GM23338 (cell line): ENCODE results near the gene KCNJ2. TPM values are rescaled to one million over a fixed set of nuclear protein-coding genes. Genes with fewer than 3 reads are reported as not detected.
A peak's percentile ranks its signal among the peaks of the same experiment; 100 is the strongest.

Experiments
- ATAC-seq: fragments of 200-7000 bp; cut with Tn5 transposase; 3 replicates; pipeline ENCODE4 v1.9.1; 2020
- DNase-seq: peaks from one replicate; pipeline ENCODE4 v3.0.0-alpha.2; 2015; ENCODE audit warnings: low spot score
- H2AFZ ChIP-seq: fragments of 200-600 bp; sonication (generic); 2 replicates; pipeline ENCODE4 v1.8.0; 2016; ENCODE audit warnings: antibody characterized with exemption, mild to moderate bottlenecking, moderate library complexity
- H3F3A ChIP-seq: fragments of 200-600 bp; sonication (generic); replicated peaks from 2 replicates; pipeline ENCODE4 v1.8.0; 2017; ENCODE audit warnings: antibody characterized with exemption, mixed run types, low read depth
- H3K27ac ChIP-seq: fragments of 200-600 bp; sonication (generic); 2 replicates; pipeline ENCODE4 v1.6.1; 2016; ENCODE audit warnings: low read depth
- H3K27me3 ChIP-seq: fragments of 200-600 bp; sonication (generic); 2 replicates; pipeline ENCODE4 v1.8.0; 2016; ENCODE audit warnings: mild to moderate bottlenecking, mixed run types, moderate library complexity; ENCODE audit not compliant: insufficient read depth
- H3K36me3 ChIP-seq: fragments of 200-600 bp; sonication (generic); 2 replicates; pipeline ENCODE4 v1.8.0; 2016; ENCODE audit warnings: mild to moderate bottlenecking; ENCODE audit not compliant: insufficient read depth
- H3K4me1 ChIP-seq: fragments of 200-600 bp; sonication (generic); 2 replicates; pipeline ENCODE4 v1.8.0; 2016; ENCODE audit warnings: mild to moderate bottlenecking, moderate library complexity; ENCODE audit not compliant: insufficient read depth
- H3K4me2 ChIP-seq: fragments of 200-600 bp; sonication (generic); 2 replicates; pipeline ENCODE4 v1.7.1; 2017; ENCODE audit warnings: mixed run types
- H3K4me3 ChIP-seq: fragments of 200-600 bp; sonication (generic); 2 replicates; pipeline ENCODE4 v1.6.1; 2016; ENCODE audit warnings: mixed run types
- H3K79me2 ChIP-seq: fragments of 200-600 bp; sonication (generic); replicated peaks from 2 replicates; pipeline ENCODE4 v1.8.0; 2017; ENCODE audit warnings: mild to moderate bottlenecking; ENCODE audit not compliant: insufficient read depth
- H3K9me2 ChIP-seq: fragments of 200-600 bp; sonication (generic); 2 replicates; pipeline ENCODE4 v1.8.0; 2017; ENCODE audit not compliant: insufficient read depth
- H4K20me1 ChIP-seq: fragments of 200-600 bp; sonication (generic); replicated peaks from 2 replicates; pipeline ENCODE4 v1.8.0; 2017; ENCODE audit warnings: mild to moderate bottlenecking; ENCODE audit not compliant: insufficient read depth
- H3K27ac Mint-ChIP-seq: 2 replicates; pipeline ENCODE4 v1.8.0; 2020; ENCODE audit warnings: inconsistent platforms, mild to moderate bottlenecking, moderate library complexity, mixed read lengths
- H3K27me3 Mint-ChIP-seq: 3 replicates; pipeline ENCODE4 v1.8.0; 2022; ENCODE audit warnings: low read depth, mild to moderate bottlenecking, moderate library complexity, mixed read lengths, inconsistent platforms; ENCODE audit not compliant: insufficient read depth, poor library complexity
- H3K36me3 Mint-ChIP-seq: 3 replicates; pipeline ENCODE4 v1.8.0; 2021; ENCODE audit warnings: low read depth, mild to moderate bottlenecking, inconsistent platforms, moderate library complexity, mixed read lengths
- H3K4me1 Mint-ChIP-seq: 3 replicates; pipeline ENCODE4 v1.8.0; 2020; ENCODE audit warnings: mild to moderate bottlenecking, inconsistent platforms, mixed read lengths
- H3K4me3 Mint-ChIP-seq: 3 replicates; pipeline ENCODE4 v1.8.0; 2021; ENCODE audit warnings: moderate library complexity, mild to moderate bottlenecking, inconsistent platforms, mixed read lengths
- H3K9me3 Mint-ChIP-seq: 3 replicates; pipeline ENCODE4 v1.8.0; 2020; ENCODE audit warnings: moderate library complexity, mild to moderate bottlenecking, inconsistent platforms, mixed read lengths
- CREB1 ChIP-seq: fragments of 250-450 bp; sonication (Bioruptor Pico); IDR thresholded peaks from 2 replicates; pipeline ENCODE4 v1.5.0; 2020; ENCODE audit warnings: low read depth, mild to moderate bottlenecking, moderate library complexity
- ETS1 ChIP-seq: IDR thresholded peaks from 2 replicates; pipeline ENCODE4 v1.6.1; 2016; ENCODE audit warnings: antibody characterized with exemption
- EZH2phosphoT487 ChIP-seq: fragments of 200-600 bp; sonication (generic); IDR thresholded peaks from one replicate; pipeline ENCODE4 v1.8.1; 2018; ENCODE audit warnings: antibody characterized with exemption; ENCODE audit not compliant: unreplicated experiment
- JUNB ChIP-seq: IDR thresholded peaks from one replicate; pipeline ENCODE4 v1.6.1; 2016; ENCODE audit warnings: antibody characterized with exemption; ENCODE audit not compliant: unreplicated experiment
- NANOG ChIP-seq: IDR thresholded peaks from 2 replicates; pipeline ENCODE4 v1.6.1; 2016; ENCODE audit warnings: antibody characterized with exemption, borderline replicate concordance
- POLR2AphosphoS5 ChIP-seq: IDR thresholded peaks from 2 replicates; pipeline ENCODE4 v1.6.1; 2016; ENCODE audit warnings: antibody characterized with exemption, low read depth
- REST ChIP-seq: IDR thresholded peaks from one replicate; pipeline ENCODE4 v1.6.1; 2018; ENCODE audit warnings: antibody characterized with exemption; ENCODE audit not compliant: unreplicated experiment
- STAT1 ChIP-seq: IDR thresholded peaks from one replicate; pipeline ENCODE4 v1.6.1; 2016; ENCODE audit warnings: antibody characterized with exemption; ENCODE audit not compliant: unreplicated experiment
- ZNF114 ChIP-seq: fragments of 250-450 bp; sonication (Bioruptor Pico); IDR thresholded peaks from 2 replicates; pipeline ENCODE4 v1.5.0; 2020; ENCODE audit warnings: mild to moderate bottlenecking, moderate library complexity
- polyA plus RNA-seq: library from polyadenylated mRNA; unstranded; fragments of >200 nt; fragmentation: Nextera tagmentation; extraction: Ambion mirVana; gene quantifications from 2 replicates; pipeline ENCODE4 v1.2.1, GENCODE V29; 2016
- total RNA-seq: library from RNA; depleted of rRNA; stranded (reverse); fragments of >200 nt; shearing (Covaris generic); gene quantifications from 2 replicates; pipeline ENCODE4 v1.2.3, GENCODE V29; 2014

Gene KCNJ2
- total and polyA plus RNA-seq, 2 experiments from 2014 or later = 2.1 to 4.4 TPM

DNA sequence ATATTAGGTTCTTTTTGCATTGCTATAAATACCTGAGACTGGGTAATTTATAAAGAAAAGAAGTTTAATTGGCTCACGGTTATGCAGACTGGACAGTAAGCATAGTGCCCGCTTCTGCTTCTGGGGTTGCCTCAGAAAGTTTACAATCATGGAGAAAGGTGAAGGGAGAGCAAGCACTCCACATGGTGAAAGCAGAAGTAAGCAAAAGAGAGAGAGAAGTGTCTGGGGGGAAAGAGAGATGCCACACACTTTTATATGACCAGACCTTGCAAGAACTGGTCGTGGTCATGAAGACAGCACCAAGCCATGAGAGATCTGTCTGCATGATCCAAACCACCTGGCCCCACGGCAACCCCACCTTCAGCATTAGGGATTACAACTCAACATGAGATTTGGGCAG lies 48.9 kb upstream of the KCNJ2 start (continued):
- TF ChIP-seq REST = no peak
- TF ChIP-seq STAT1 = no peak
- TF ChIP-seq ZNF114 = no peak
- TF ChIP-seq JUNB = no peak
- TF ChIP-seq ETS1 = no peak
- TF ChIP-seq CREB1 = no peak
- TF ChIP-seq POLR2AphosphoS5 = no peak
- no peak for TF ChIP-seq EZH2phosphoT487

DNA sequence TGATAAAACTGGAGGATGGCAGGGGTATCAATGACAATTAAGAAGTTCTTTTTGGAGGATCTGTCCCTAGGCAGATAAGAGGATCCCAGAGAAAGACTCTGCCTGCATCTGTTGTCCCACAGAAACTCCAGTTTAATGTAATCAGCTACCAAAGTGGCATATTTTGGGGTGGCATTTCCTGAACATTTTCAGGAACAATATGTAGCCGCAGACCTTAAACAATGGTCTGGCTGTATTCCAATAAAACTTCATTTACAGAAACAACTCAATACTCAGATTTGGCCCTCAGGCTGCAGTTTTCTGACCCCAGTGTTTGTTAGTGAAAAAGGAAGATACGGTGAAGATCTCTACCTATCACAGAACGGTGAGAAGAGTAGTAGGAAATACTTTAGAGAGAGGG lies 48.2 kb upstream of the KCNJ2 start:
- ATAC-seq (no peak), DNase-seq (no peak)
- Histone ChIP-seq H3K36me3 (no peaks in the 10 kb centered on the region), H3K4me1 (no peaks in the 10 kb centered on the region), H3K9me2 (0 out of 2 replicates have a peak, but pooled peaks cover 3% of the 10 kb centered on the region), H3K27me3 (no peaks in the 10 kb centered on the region), H3K27ac (no peak overlapping the region), H3K79me2 (no peaks in the 10 kb centered on the region), H3F3A (no peaks in the 10 kb centered on the region), H2AFZ (no peak overlapping the region), H3K4me3 (no peak overlapping the region), H4K20me1 (no peaks in the 10 kb centered on the region), H3K4me2 (no peak overlapping the region)
- peaks cover 6% of the 10 kb centered on the region; the same call in 1 of the 3 replicates for H3K4me1 Mint-ChIP-seq
- H3K36me3 Mint-ChIP-seq = peaks cover 20% of the 10 kb centered on the region
- H3K27me3 Mint-ChIP-seq = peaks cover 2% of the 10 kb centered on the region
- H3K4me3 Mint-ChIP-seq = no peak overlapping the region
- no peak for TF ChIP-seq JUNB
- H3K9me3 Mint-ChIP-seq = peaks cover 16% of the 10 kb centered on the region; the same call in 2 of the 3 replicates
- H3K27ac Mint-ChIP-seq = no peak overlapping the region

- H3K27ac ChIP-seq = no peak overlapping the region
- no peaks in the 10 kb centered on the region for H3K79me2 ChIP-seq
- H3K36me3 ChIP-seq = no peaks in the 10 kb centered on the region
- H3F3A ChIP-seq = no peaks in the 10 kb centered on the region
- Mint-ChIP-seq H3K36me3 (peaks cover 20% of the 10 kb centered on the region), H3K27ac (no peak overlapping the region), H3K4me3 (no peak overlapping the region), H3K9me3 (peaks cover 11% of the 10 kb centered on the region; the same call in 2 of the 3 replicates), H3K27me3 (no peaks in the 10 kb centered on the region), H3K4me1 (peaks cover 14% of the 10 kb centered on the region)
- peaks cover 6% of the 10 kb centered on the region; the same call in 1 of the 2 replicates for H3K9me2 ChIP-seq
- no peaks in the 10 kb centered on the region for H4K20me1 ChIP-seq
- H2AFZ ChIP-seq = peak overlapping the region; percentile 83; the same call in 1 of the 2 replicates
- H3K4me1 ChIP-seq = no peaks in the 10 kb centered on the region
- no peaks in the 10 kb centered on the region for H3K27me3 ChIP-seq
- no peak overlapping the region for H3K4me3 ChIP-seq
- DNase-seq (no peak), ATAC-seq (no peak)
- H3K4me2 ChIP-seq = no peak overlapping the region
- TF ChIP-seq NANOG = no peak
These were observed 46.1 kb upstream of the KCNJ2 start for GRCh38 chr17:70123193-70123592.
